GM23338 (cell line): ENCODE data around the gene PACSIN1. TPM values are rescaled to one million over a fixed set of nuclear protein-coding genes. Genes with fewer than 3 reads are reported as not detected.

Experiments
- ATAC-seq: fragments of 200-7000 bp; cut with Tn5 transposase; 3 replicates; pipeline ENCODE4 v1.9.1; 2020
- DNase-seq: peaks from one replicate; pipeline ENCODE4 v3.0.0-alpha.2; 2015; ENCODE audit warnings: low spot score
- H2AFZ ChIP-seq: fragments of 200-600 bp; sonication (generic); 2 replicates; pipeline ENCODE4 v1.8.0; 2016; ENCODE audit warnings: antibody characterized with exemption, mild to moderate bottlenecking, moderate library complexity
- H3F3A ChIP-seq: fragments of 200-600 bp; sonication (generic); replicated peaks from 2 replicates; pipeline ENCODE4 v1.8.0; 2017; ENCODE audit warnings: antibody characterized with exemption, mixed run types, low read depth
- H3K27ac ChIP-seq: fragments of 200-600 bp; sonication (generic); 2 replicates; pipeline ENCODE4 v1.6.1; 2016; ENCODE audit warnings: low read depth
- H3K27me3 ChIP-seq: fragments of 200-600 bp; sonication (generic); 2 replicates; pipeline ENCODE4 v1.8.0; 2016; ENCODE audit warnings: mild to moderate bottlenecking, mixed run types, moderate library complexity; ENCODE audit not compliant: insufficient read depth
- H3K36me3 ChIP-seq: fragments of 200-600 bp; sonication (generic); 2 replicates; pipeline ENCODE4 v1.8.0; 2016; ENCODE audit warnings: mild to moderate bottlenecking; ENCODE audit not compliant: insufficient read depth
- H3K4me1 ChIP-seq: fragments of 200-600 bp; sonication (generic); 2 replicates; pipeline ENCODE4 v1.8.0; 2016; ENCODE audit warnings: mild to moderate bottlenecking, moderate library complexity; ENCODE audit not compliant: insufficient read depth
- H3K4me2 ChIP-seq: fragments of 200-600 bp; sonication (generic); 2 replicates; pipeline ENCODE4 v1.7.1; 2017; ENCODE audit warnings: mixed run types
- H3K4me3 ChIP-seq: fragments of 200-600 bp; sonication (generic); 2 replicates; pipeline ENCODE4 v1.6.1; 2016; ENCODE audit warnings: mixed run types
- H3K79me2 ChIP-seq: fragments of 200-600 bp; sonication (generic); replicated peaks from 2 replicates; pipeline ENCODE4 v1.8.0; 2017; ENCODE audit warnings: mild to moderate bottlenecking; ENCODE audit not compliant: insufficient read depth
- H3K9me2 ChIP-seq: fragments of 200-600 bp; sonication (generic); 2 replicates; pipeline ENCODE4 v1.8.0; 2017; ENCODE audit not compliant: insufficient read depth
- H4K20me1 ChIP-seq: fragments of 200-600 bp; sonication (generic); replicated peaks from 2 replicates; pipeline ENCODE4 v1.8.0; 2017; ENCODE audit warnings: mild to moderate bottlenecking; ENCODE audit not compliant: insufficient read depth
- H3K27ac Mint-ChIP-seq: 2 replicates; pipeline ENCODE4 v1.8.0; 2020; ENCODE audit warnings: inconsistent platforms, mild to moderate bottlenecking, moderate library complexity, mixed read lengths
- H3K27me3 Mint-ChIP-seq: 3 replicates; pipeline ENCODE4 v1.8.0; 2022; ENCODE audit warnings: low read depth, mild to moderate bottlenecking, moderate library complexity, mixed read lengths, inconsistent platforms; ENCODE audit not compliant: insufficient read depth, poor library complexity
- H3K36me3 Mint-ChIP-seq: 3 replicates; pipeline ENCODE4 v1.8.0; 2021; ENCODE audit warnings: low read depth, mild to moderate bottlenecking, inconsistent platforms, moderate library complexity, mixed read lengths
- H3K4me1 Mint-ChIP-seq: 3 replicates; pipeline ENCODE4 v1.8.0; 2020; ENCODE audit warnings: mild to moderate bottlenecking, inconsistent platforms, mixed read lengths
- H3K4me3 Mint-ChIP-seq: 3 replicates; pipeline ENCODE4 v1.8.0; 2021; ENCODE audit warnings: moderate library complexity, mild to moderate bottlenecking, inconsistent platforms, mixed read lengths
- H3K9me3 Mint-ChIP-seq: 3 replicates; pipeline ENCODE4 v1.8.0; 2020; ENCODE audit warnings: moderate library complexity, mild to moderate bottlenecking, inconsistent platforms, mixed read lengths
- CREB1 ChIP-seq: fragments of 250-450 bp; sonication (Bioruptor Pico); IDR thresholded peaks from 2 replicates; pipeline ENCODE4 v1.5.0; 2020; ENCODE audit warnings: low read depth, mild to moderate bottlenecking, moderate library complexity
- EZH2 ChIP-seq: fragments of 200-600 bp; sonication (generic); IDR thresholded peaks from one replicate; pipeline ENCODE4 v1.8.0; 2017; ENCODE audit warnings: antibody characterized with exemption, mild to moderate bottlenecking, low read depth; ENCODE audit not compliant: unreplicated experiment
- JUNB ChIP-seq: IDR thresholded peaks from one replicate; pipeline ENCODE4 v1.6.1; 2016; ENCODE audit warnings: antibody characterized with exemption; ENCODE audit not compliant: unreplicated experiment
- STAT1 ChIP-seq: IDR thresholded peaks from one replicate; pipeline ENCODE4 v1.6.1; 2016; ENCODE audit warnings: antibody characterized with exemption; ENCODE audit not compliant: unreplicated experiment
- ZNF114 ChIP-seq: fragments of 250-450 bp; sonication (Bioruptor Pico); IDR thresholded peaks from 2 replicates; pipeline ENCODE4 v1.5.0; 2020; ENCODE audit warnings: mild to moderate bottlenecking, moderate library complexity
- ZNF331 ChIP-seq: fragments of 250-450 bp; sonication (Bioruptor Pico); IDR thresholded peaks from 2 replicates; pipeline ENCODE4 v1.5.0; 2020; ENCODE audit warnings: low read depth, mild to moderate bottlenecking, moderate library complexity
- polyA plus RNA-seq: library from polyadenylated mRNA; unstranded; fragments of >200 nt; fragmentation: Nextera tagmentation; extraction: Ambion mirVana; gene quantifications from 2 replicates; pipeline ENCODE4 v1.2.1, GENCODE V29; 2016
- total RNA-seq: library from RNA; depleted of rRNA; stranded (reverse); fragments of >200 nt; shearing (Covaris generic); gene quantifications from 2 replicates; pipeline ENCODE4 v1.2.3, GENCODE V29; 2014
- TF ChIP-seq, protein P1 (sequence below): fragments of 250-450 bp; sonication (Bioruptor Pico); IDR thresholded peaks from 2 replicates; pipeline ENCODE4 v1.5.0; 2020; ENCODE audit warnings: mild to moderate bottlenecking, moderate library complexity
- TF ChIP-seq, protein P2 (sequence below): IDR thresholded peaks from one replicate; pipeline ENCODE4 v1.6.1; 2018; ENCODE audit warnings: antibody characterized with exemption; ENCODE audit not compliant: unreplicated experiment
- TF ChIP-seq, protein P3 (sequence below), 2 experiments: fragments of 200-600 bp in 1 of 2; sonication (generic) in 1 of 2; conservative IDR thresholded peaks; 2 replicates each; pipeline versions ENCODE4 v1.5.1 to v1.6.1; 2016 to 2017; ENCODE audit warnings: antibody characterized with exemption in 2 of 2, low read depth in 2 of 2, mild to moderate bottlenecking in 2 of 2, moderate library complexity in 1 of 2
- TF ChIP-seq, protein P4 (sequence below): IDR thresholded peaks from 2 replicates; pipeline ENCODE4 v1.6.1; 2016; ENCODE audit warnings: antibody characterized with exemption

Gene PACSIN1
- total and polyA plus RNA-seq, 2 experiments from 2014 or later = 5.2 to 8.7 TPM

DNA sequence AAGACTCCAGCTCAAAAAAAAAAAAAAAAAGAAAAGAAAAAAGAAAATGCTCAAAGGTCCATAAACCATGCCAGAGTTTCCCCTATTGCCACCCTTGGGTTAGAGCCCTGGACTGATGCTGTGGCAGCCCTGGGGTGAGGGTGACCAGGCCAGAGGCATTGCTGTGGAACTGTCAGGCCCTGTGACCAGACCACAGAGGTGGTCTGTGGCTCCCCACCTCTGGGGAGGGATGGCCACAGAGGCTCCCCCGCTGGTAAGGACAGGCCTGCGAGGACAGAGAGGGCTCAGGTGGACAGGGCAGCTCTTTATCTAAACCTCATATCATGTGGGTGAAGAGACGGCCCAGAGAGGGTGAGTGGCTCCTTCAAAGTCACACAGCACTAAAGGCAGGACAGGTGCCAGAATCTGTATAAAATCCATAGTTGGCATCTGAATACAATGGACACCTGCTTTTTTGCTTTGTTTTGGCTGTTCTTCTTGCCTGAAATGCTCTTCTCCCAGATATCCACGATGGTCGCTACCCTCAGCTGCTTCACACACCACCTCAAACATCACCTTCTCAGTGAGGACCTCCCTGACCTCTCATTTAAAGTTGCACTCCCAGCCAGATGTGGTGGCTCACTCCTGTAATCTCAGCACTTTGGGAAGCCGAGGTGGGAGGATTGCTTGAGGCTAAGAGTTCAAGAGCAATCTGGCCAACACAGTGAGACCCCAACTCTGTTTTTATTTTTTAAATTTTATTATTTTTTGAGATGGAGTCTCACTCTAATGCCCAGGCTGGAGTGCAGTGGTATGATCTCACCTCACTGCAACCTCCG, 112.8 kb downstream of the PACSIN1 start (continued):
- TF ChIP-seq, protein P1, sequence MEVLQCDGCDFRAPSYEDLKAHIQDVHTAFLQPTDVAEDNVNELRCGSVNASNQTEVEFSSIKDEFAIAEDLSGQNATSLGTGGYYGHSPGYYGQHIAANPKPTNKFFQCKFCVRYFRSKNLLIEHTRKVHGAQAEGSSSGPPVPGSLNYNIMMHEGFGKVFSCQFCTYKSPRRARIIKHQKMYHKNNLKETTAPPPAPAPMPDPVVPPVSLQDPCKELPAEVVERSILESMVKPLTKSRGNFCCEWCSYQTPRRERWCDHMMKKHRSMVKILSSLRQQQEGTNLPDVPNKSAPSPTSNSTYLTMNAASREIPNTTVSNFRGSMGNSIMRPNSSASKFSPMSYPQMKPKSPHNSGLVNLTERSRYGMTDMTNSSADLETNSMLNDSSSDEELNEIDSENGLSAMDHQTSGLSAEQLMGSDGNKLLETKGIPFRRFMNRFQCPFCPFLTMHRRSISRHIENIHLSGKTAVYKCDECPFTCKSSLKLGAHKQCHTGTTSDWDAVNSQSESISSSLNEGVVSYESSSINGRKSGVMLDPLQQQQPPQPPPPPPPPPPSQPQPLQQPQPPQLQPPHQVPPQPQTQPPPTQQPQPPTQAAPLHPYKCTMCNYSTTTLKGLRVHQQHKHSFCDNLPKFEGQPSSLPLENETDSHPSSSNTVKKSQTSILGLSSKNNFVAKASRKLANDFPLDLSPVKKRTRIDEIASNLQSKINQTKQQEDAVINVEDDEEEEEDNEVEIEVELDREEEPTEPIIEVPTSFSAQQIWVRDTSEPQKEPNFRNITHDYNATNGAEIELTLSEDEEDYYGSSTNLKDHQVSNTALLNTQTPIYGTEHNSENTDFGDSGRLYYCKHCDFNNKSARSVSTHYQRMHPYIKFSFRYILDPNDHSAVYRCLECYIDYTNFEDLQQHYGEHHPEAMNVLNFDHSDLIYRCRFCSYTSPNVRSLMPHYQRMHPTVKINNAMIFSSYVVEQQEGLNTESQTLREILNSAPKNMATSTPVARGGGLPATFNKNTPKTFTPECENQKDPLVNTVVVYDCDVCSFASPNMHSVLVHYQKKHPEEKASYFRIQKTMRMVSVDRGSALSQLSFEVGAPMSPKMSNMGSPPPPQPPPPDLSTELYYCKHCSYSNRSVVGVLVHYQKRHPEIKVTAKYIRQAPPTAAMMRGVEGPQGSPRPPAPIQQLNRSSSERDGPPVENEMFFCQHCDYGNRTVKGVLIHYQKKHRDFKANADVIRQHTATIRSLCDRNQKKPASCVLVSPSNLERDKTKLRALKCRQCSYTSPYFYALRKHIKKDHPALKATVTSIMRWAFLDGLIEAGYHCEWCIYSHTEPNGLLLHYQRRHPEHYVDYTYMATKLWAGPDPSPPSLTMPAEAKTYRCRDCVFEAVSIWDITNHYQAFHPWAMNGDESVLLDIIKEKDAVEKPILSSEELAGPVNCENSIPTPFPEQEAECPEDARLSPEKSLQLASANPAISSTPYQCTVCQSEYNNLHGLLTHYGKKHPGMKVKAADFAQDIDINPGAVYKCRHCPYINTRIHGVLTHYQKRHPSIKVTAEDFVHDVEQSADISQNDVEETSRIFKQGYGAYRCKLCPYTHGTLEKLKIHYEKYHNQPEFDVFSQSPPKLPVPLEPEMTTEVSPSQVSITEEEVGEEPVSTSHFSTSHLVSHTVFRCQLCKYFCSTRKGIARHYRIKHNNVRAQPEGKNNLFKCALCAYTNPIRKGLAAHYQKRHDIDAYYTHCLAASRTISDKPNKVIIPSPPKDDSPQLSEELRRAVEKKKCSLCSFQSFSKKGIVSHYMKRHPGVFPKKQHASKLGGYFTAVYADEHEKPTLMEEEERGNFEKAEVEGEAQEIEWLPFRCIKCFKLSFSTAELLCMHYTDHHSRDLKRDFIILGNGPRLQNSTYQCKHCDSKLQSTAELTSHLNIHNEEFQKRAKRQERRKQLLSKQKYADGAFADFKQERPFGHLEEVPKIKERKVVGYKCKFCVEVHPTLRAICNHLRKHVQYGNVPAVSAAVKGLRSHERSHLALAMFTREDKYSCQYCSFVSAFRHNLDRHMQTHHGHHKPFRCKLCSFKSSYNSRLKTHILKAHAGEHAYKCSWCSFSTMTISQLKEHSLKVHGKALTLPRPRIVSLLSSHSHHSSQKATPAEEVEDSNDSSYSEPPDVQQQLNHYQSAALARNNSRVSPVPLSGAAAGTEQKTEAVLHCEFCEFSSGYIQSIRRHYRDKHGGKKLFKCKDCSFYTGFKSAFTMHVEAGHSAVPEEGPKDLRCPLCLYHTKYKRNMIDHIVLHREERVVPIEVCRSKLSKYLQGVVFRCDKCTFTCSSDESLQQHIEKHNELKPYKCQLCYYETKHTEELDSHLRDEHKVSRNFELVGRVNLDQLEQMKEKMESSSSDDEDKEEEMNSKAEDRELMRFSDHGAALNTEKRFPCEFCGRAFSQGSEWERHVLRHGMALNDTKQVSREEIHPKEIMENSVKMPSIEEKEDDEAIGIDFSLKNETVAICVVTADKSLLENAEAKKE = no peak

DNA sequence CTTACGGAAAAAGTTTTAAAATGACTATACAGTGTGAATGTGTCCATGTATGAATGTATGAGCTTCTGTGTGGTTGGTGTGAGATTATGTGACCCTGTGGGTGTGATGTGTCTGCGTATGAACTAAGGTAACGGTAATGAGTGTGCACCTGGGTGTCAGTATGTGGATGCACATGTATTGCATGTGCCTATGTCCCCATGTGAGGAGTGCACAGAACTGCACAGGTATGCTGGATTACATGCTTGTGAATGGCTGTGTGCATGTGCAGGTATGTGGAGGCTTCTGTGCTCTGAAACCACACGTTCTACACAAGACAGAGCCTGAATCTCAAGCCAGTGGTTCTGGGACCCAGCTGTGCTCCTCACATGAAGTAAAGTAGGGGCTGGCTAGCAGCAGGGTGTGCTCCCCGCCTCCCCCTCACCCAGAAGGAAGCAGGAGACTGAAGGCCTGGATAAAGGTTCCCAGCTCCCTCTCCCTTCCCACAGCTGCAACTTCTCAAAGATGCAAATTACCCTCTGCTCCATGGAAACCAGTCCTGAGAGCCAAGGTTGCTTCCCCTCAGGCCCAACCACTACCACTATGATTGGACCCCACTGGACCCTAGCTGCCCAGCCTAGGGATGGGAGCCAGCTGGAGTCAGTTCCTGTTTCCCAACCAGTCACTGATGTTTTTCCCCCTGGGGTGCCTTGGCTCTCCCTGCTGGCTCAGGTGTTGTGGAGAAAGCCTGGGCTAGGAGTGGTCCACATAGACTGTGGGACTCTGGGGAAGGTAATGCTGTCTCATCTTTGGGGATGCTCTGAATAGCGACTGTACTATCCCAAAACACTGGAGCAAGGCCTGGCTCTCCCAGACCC, 115.1 kb downstream of the PACSIN1 start:
- Mint-ChIP-seq H3K27ac (no peak overlapping the region), H3K27me3 (peaks cover 6% of the 10 kb centered on the region), H3K4me3 (no peak overlapping the region), H3K9me3 (no peaks in the 10 kb centered on the region; the same call in 1 of the 3 replicates), H3K36me3 (no peaks in the 10 kb centered on the region), H3K4me1 (peaks cover 18% of the 10 kb centered on the region)
- H3K27me3 ChIP-seq = no peaks in the 10 kb centered on the region
- no peak overlapping the region for H3K4me3 ChIP-seq
- H4K20me1 ChIP-seq = no peaks in the 10 kb centered on the region; the same call in 1 of the 2 replicates
- no peaks in the 10 kb centered on the region for H3K79me2 ChIP-seq
- H2AFZ ChIP-seq = no peak overlapping the region
- peaks cover 3% of the 10 kb centered on the region for H3K4me1 ChIP-seq
- no peaks in the 10 kb centered on the region for H3K9me2 ChIP-seq
- no peaks in the 10 kb centered on the region for H3K36me3 ChIP-seq
- no peak overlapping the region for H3K4me2 ChIP-seq
- 0 out of 2 replicates have a peak, but pooled peaks cover 4% of the 10 kb centered on the region for H3F3A ChIP-seq
- peak; percentile 20 for ATAC-seq
- H3K27ac ChIP-seq = no peak overlapping the region
- DNase-seq = no peak
- TF ChIP-seq ZNF114 (no peak), ZNF331 (no peak), EZH2 (no peak), CREB1 (CRISPR knock-in tag) (no peak), JUNB (no peak), STAT1 (no peak)
- TF ChIP-seq, protein P2, sequence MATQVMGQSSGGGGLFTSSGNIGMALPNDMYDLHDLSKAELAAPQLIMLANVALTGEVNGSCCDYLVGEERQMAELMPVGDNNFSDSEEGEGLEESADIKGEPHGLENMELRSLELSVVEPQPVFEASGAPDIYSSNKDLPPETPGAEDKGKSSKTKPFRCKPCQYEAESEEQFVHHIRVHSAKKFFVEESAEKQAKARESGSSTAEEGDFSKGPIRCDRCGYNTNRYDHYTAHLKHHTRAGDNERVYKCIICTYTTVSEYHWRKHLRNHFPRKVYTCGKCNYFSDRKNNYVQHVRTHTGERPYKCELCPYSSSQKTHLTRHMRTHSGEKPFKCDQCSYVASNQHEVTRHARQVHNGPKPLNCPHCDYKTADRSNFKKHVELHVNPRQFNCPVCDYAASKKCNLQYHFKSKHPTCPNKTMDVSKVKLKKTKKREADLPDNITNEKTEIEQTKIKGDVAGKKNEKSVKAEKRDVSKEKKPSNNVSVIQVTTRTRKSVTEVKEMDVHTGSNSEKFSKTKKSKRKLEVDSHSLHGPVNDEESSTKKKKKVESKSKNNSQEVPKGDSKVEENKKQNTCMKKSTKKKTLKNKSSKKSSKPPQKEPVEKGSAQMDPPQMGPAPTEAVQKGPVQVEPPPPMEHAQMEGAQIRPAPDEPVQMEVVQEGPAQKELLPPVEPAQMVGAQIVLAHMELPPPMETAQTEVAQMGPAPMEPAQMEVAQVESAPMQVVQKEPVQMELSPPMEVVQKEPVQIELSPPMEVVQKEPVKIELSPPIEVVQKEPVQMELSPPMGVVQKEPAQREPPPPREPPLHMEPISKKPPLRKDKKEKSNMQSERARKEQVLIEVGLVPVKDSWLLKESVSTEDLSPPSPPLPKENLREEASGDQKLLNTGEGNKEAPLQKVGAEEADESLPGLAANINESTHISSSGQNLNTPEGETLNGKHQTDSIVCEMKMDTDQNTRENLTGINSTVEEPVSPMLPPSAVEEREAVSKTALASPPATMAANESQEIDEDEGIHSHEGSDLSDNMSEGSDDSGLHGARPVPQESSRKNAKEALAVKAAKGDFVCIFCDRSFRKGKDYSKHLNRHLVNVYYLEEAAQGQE = no peak
- TF ChIP-seq, protein P3, sequence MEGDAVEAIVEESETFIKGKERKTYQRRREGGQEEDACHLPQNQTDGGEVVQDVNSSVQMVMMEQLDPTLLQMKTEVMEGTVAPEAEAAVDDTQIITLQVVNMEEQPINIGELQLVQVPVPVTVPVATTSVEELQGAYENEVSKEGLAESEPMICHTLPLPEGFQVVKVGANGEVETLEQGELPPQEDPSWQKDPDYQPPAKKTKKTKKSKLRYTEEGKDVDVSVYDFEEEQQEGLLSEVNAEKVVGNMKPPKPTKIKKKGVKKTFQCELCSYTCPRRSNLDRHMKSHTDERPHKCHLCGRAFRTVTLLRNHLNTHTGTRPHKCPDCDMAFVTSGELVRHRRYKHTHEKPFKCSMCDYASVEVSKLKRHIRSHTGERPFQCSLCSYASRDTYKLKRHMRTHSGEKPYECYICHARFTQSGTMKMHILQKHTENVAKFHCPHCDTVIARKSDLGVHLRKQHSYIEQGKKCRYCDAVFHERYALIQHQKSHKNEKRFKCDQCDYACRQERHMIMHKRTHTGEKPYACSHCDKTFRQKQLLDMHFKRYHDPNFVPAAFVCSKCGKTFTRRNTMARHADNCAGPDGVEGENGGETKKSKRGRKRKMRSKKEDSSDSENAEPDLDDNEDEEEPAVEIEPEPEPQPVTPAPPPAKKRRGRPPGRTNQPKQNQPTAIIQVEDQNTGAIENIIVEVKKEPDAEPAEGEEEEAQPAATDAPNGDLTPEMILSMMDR (conservative IDR thresholded peaks at IDR 0.05; ENCODE audit: low read depth in 2 of 2) = no peak
- TF ChIP-seq, protein P4, sequence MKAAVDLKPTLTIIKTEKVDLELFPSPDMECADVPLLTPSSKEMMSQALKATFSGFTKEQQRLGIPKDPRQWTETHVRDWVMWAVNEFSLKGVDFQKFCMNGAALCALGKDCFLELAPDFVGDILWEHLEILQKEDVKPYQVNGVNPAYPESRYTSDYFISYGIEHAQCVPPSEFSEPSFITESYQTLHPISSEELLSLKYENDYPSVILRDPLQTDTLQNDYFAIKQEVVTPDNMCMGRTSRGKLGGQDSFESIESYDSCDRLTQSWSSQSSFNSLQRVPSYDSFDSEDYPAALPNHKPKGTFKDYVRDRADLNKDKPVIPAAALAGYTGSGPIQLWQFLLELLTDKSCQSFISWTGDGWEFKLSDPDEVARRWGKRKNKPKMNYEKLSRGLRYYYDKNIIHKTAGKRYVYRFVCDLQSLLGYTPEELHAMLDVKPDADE = no peak
